ENCODE results near the gene STIM2.

Gene STIM2

DNA sequence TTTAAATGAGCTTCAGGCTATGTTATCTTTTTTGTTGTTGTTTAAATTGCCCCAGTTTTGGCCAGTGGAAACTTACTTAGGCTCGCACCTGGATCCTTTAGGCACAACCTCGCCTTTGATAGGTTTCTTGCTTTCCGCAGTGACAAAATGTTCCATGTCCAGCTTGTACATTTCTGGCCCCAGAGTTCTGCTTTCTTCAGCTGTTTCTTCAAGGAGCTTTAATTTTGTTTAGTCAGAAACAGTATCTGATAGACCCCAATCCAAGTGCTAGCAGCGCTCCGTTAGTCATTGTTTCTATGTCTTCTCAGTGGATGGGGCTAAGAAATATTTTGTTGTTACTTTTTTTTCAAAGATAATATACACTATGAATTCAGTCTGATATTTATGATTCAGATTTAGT, 82.8 kb downstream of the STIM2 start:
- no peak for DNase-seq (ENCODE audit: extremely low spot score)
- ChIA-PET POLR2A (no interaction called here), CTCF (interaction anchor here (1.2 kb wide), 1 partner anchor 75 kb away, joined by 3 read pairs; no protein-coding TSS in a partner anchor)
- TF ChIP-seq FOXA1 (IDR thresholded peaks at IDR 0.05) (no peak), CTBP1 (IDR thresholded peaks at IDR 0.05; ENCODE audit: borderline replicate concordance) (no peak), FOXM1 (IDR thresholded peaks at IDR 0.05; ENCODE audit: borderline replicate concordance) (no peak), HDGF (IDR thresholded peaks at IDR 0.05; ENCODE audit: borderline replicate concordance) (no peak), ZNF384 (IDR thresholded peaks at IDR 0.05) (no peak), TARDBP (IDR thresholded peaks at IDR 0.05) (no peak), BHLHE40 (IDR thresholded peaks at IDR 0.05; ENCODE audit: borderline replicate concordance) (no peak), SUZ12 (IDR thresholded peaks at IDR 0.05) (no peak), FOXK2 (IDR thresholded peaks at IDR 0.05) (no peak), L3MBTL2 (conservative IDR thresholded peaks at IDR 0.05) (no peak)
- TF ChIP-seq, protein P1, sequence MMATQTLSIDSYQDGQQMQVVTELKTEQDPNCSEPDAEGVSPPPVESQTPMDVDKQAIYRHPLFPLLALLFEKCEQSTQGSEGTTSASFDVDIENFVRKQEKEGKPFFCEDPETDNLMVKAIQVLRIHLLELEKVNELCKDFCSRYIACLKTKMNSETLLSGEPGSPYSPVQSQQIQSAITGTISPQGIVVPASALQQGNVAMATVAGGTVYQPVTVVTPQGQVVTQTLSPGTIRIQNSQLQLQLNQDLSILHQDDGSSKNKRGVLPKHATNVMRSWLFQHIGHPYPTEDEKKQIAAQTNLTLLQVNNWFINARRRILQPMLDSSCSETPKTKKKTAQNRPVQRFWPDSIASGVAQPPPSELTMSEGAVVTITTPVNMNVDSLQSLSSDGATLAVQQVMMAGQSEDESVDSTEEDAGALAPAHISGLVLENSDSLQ (IDR thresholded peaks at IDR 0.05), result no peak

DNA sequence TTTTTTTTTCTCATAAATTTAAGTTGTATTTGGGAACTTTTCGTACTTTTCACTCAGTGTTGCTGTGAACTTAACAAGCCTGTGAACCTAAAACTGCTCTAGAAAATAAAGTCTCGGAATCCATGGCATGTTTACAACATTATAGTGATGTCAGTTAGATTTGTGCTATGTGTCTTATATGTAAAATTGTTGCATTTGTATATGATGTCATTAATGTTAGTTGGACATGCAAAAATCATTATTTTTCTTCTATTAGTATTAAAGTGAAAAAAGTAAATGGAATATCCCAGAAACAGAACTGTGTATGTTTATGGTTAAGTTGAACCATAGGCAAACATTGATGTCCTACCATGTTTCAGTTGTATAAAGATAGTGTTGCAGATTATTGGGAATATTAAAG, 85.2 kb downstream of the STIM2 start:
- DNase-seq (ENCODE audit: extremely low spot score), result no peak
- TF ChIP-seq, protein P1 (IDR thresholded peaks at IDR 0.05), result no peak
- TF ChIP-seq FOXK2 (IDR thresholded peaks at IDR 0.05) (no peak), FOXA1 (IDR thresholded peaks at IDR 0.05) (no peak), NFRKB (IDR thresholded peaks at IDR 0.05) (no peak), ZNF384 (IDR thresholded peaks at IDR 0.05) (no peak), TARDBP (IDR thresholded peaks at IDR 0.05) (no peak), ELF4 (IDR thresholded peaks at IDR 0.05) (no peak), SUZ12 (IDR thresholded peaks at IDR 0.05) (no peak), L3MBTL2 (conservative IDR thresholded peaks at IDR 0.05) (no peak), LEF1 (IDR thresholded peaks at IDR 0.05; ENCODE audit: borderline replicate concordance) (no peak), ARNT (IDR thresholded peaks at IDR 0.05) (no peak)
- POLR2A ChIA-PET, result no interaction called here
- CTCF ChIA-PET, result no interaction called here

DNA sequence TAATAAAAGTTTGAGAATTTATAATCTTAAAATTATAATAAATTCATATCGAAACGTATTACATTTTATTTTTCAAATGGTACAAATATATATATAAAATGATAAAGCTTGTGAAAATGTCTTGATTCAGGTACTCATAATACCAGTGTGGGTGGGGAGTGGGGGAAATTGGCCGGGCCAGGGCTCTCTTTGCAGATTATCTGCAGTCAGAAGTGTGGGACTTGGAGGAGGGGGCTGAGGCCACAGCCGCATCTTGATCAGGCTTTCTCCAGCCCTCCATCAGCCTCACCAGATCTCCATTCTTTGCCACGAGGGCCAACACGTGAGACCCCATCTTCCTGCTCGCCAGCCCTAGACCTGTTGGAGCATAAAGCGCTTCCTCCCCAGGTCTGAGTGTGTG, 86.7 kb downstream of the STIM2 start:
- TF ChIP-seq SP1 (IDR thresholded peaks at IDR 0.05), result no peak
- no peak for TF ChIP-seq FOXA1 (IDR thresholded peaks at IDR 0.05)
- TF ChIP-seq, protein P1 (IDR thresholded peaks at IDR 0.05), result no peak
- TF ChIP-seq SUZ12 (IDR thresholded peaks at IDR 0.05), result no peak
- no peak for TF ChIP-seq L3MBTL2 (conservative IDR thresholded peaks at IDR 0.05)
- no peak for TF ChIP-seq NFRKB (IDR thresholded peaks at IDR 0.05)
- TF ChIP-seq BHLHE40 (IDR thresholded peaks at IDR 0.05; ENCODE audit: borderline replicate concordance), result no peak
- TF ChIP-seq ELF4 (IDR thresholded peaks at IDR 0.05), result no peak
- TF ChIP-seq TARDBP (IDR thresholded peaks at IDR 0.05), result no peak
- no peak for TF ChIP-seq ARNT (IDR thresholded peaks at IDR 0.05)
- TF ChIP-seq FOXM1 (IDR thresholded peaks at IDR 0.05; ENCODE audit: borderline replicate concordance), result no peak
- TF ChIP-seq LEF1 (IDR thresholded peaks at IDR 0.05; ENCODE audit: borderline replicate concordance), result no peak
- no peak for TF ChIP-seq HDGF (IDR thresholded peaks at IDR 0.05; ENCODE audit: borderline replicate concordance)
- no peak for TF ChIP-seq FOXK2 (IDR thresholded peaks at IDR 0.05)
- POLR2A ChIA-PET, result no interaction called here
- no peak for DNase-seq (ENCODE audit: extremely low spot score)
- CTCF ChIA-PET, result interaction anchor here (1.6 kb wide), 1 partner anchor 9 kb away, joined by 3 read pairs; no protein-coding TSS in a partner anchor

DNA sequence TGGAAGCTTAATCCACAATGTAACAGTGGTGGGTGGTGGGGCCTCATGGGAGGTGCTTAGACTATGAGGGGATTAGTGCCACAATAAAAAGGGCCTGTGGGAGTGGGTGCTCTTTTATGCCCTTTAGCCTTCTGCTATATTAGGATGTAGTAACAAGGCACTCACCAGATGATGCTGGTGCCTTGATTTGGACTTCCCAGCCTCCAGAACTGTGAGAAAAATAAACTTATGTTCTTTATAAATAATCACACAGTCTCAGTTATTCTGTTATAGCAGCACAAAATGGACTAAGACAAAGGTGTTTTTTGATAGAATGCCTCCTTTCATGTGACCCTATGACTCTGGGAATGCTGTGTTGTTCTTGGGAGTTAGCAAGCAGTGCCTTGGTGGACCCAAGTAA, 89.8 kb downstream of the STIM2 start:
- no peak for DNase-seq (ENCODE audit: extremely low spot score)
- ChIA-PET POLR2A (no interaction called here), CTCF (no interaction called here)
- TF ChIP-seq ARNT (IDR thresholded peaks at IDR 0.05), result no peak
- no peak for TF ChIP-seq LEF1 (IDR thresholded peaks at IDR 0.05; ENCODE audit: borderline replicate concordance)
- no peak for TF ChIP-seq HDGF (IDR thresholded peaks at IDR 0.05; ENCODE audit: borderline replicate concordance)
- TF ChIP-seq, protein P1 (IDR thresholded peaks at IDR 0.05), result no peak
- TF ChIP-seq SUZ12 (IDR thresholded peaks at IDR 0.05), result no peak
- TF ChIP-seq ZNF384 (IDR thresholded peaks at IDR 0.05), result no peak
- no peak for TF ChIP-seq SP1 (IDR thresholded peaks at IDR 0.05)
- TF ChIP-seq L3MBTL2 (conservative IDR thresholded peaks at IDR 0.05), result no peak

DNA sequence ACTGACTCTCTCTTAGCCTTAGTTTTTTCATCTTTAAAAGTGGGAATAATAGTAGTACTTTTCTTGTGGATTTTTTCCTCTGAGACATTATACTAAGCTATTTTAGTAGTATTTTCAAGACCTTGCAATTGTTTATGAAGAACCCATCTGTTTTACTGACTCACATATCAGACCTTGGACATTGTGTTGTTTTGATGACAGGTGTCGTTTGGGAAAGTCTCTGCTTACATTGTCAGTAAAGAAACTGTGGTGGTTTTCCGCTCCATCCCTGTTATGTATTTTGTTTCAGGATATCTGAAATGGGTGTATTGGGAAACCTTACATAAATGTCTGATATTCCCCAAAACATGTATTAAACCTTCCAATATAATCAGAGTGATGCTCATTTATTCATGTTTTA, 92.2 kb downstream of the STIM2 start:
- TF ChIP-seq, protein P1 (IDR thresholded peaks at IDR 0.05), result no peak
- TF ChIP-seq LEF1 (IDR thresholded peaks at IDR 0.05; ENCODE audit: borderline replicate concordance) (no peak), FOXK2 (IDR thresholded peaks at IDR 0.05) (no peak), BHLHE40 (IDR thresholded peaks at IDR 0.05; ENCODE audit: borderline replicate concordance) (no peak), NFRKB (IDR thresholded peaks at IDR 0.05) (no peak)
- POLR2A ChIA-PET, result no interaction called here
- CTCF ChIA-PET, result no interaction called here
- no peak for DNase-seq (ENCODE audit: extremely low spot score)

DNA sequence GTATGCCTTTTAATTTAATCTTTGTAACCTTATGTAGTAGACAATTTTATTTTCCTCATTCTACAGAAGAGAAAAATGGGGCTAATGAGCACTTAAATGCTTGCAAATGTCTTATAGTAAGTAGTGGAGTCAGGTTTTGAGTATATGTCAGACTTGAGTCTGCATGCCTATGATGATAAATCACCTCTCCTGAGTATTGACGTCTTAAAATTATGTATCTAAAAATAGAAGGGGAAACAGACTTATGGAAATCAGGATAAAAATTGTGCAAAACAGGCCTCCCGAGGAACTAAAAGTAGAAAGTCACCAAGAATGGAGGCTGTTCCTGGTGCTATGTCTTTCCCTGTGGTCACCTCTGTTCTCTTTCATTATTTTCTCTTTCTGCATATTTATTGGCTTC, 92.7 kb downstream of the STIM2 start:
- ChIA-PET POLR2A (no interaction called here), CTCF (no interaction called here)
- DNase-seq (ENCODE audit: extremely low spot score), result no peak
- TF ChIP-seq FOXK2 (IDR thresholded peaks at IDR 0.05), result no peak
- TF ChIP-seq NFRKB (IDR thresholded peaks at IDR 0.05), result no peak
- no peak for TF ChIP-seq SUZ12 (IDR thresholded peaks at IDR 0.05)
- no peak for TF ChIP-seq TARDBP (IDR thresholded peaks at IDR 0.05)
- TF ChIP-seq ARNT (IDR thresholded peaks at IDR 0.05), result no peak
- no peak for TF ChIP-seq L3MBTL2 (conservative IDR thresholded peaks at IDR 0.05)
- no peak for TF ChIP-seq SP1 (IDR thresholded peaks at IDR 0.05)
- no peak for TF ChIP-seq HDGF (IDR thresholded peaks at IDR 0.05; ENCODE audit: borderline replicate concordance)
- TF ChIP-seq BHLHE40 (IDR thresholded peaks at IDR 0.05; ENCODE audit: borderline replicate concordance), result no peak
- TF ChIP-seq ELF4 (IDR thresholded peaks at IDR 0.05), result no peak
- TF ChIP-seq, protein P1 (IDR thresholded peaks at IDR 0.05), result no peak
- no peak for TF ChIP-seq LEF1 (IDR thresholded peaks at IDR 0.05; ENCODE audit: borderline replicate concordance)
- TF ChIP-seq FOXA1 (IDR thresholded peaks at IDR 0.05), result no peak
- no peak for TF ChIP-seq ZNF384 (IDR thresholded peaks at IDR 0.05)
- TF ChIP-seq CTBP1 (IDR thresholded peaks at IDR 0.05; ENCODE audit: borderline replicate concordance), result no peak
- no peak for TF ChIP-seq FOXM1 (IDR thresholded peaks at IDR 0.05; ENCODE audit: borderline replicate concordance)
